ENCODE measurements around the gene IL34.

IL34 gene

DNA sequence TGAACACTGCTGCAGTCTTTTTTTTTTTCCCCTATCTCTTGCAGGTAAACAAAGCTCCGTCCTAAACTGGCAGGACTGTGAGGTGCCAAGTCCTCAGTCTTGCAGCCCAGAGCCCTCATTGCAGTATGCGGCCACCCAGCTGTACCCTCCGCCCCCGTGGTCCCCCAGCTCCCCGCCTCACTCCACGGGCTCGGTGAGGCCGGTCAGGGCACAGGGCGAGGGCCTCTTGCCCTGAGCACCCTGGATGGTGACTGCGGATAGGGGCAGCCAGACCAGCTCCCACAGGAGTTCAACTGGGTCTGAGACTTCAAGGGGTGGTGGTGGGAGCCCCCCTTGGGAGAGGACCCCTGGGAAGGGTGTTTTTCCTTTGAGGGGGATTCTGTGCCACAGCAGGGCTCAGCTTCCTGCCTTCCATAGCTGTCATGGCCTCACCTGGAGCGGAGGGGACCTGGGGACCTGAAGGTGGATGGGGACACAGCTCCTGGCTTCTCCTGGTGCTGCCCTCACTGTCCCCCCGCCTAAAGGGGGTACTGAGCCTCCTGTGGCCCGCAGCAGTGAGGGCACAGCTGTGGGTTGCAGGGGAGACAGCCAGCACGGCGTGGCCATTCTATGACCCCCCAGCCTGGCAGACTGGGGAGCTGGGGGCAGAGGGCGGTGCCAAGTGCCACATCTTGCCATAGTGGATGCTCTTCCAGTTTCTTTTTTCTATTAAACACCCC, 13.8 kb downstream of the IL34 start:
- TF ChIP-seq, protein P1, sequence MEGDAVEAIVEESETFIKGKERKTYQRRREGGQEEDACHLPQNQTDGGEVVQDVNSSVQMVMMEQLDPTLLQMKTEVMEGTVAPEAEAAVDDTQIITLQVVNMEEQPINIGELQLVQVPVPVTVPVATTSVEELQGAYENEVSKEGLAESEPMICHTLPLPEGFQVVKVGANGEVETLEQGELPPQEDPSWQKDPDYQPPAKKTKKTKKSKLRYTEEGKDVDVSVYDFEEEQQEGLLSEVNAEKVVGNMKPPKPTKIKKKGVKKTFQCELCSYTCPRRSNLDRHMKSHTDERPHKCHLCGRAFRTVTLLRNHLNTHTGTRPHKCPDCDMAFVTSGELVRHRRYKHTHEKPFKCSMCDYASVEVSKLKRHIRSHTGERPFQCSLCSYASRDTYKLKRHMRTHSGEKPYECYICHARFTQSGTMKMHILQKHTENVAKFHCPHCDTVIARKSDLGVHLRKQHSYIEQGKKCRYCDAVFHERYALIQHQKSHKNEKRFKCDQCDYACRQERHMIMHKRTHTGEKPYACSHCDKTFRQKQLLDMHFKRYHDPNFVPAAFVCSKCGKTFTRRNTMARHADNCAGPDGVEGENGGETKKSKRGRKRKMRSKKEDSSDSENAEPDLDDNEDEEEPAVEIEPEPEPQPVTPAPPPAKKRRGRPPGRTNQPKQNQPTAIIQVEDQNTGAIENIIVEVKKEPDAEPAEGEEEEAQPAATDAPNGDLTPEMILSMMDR (conservative IDR thresholded peaks at IDR 0.05; ENCODE audit: low read depth, low read length), result no peak
- no peak overlapping the region for H3K4me3 ChIP-seq (ENCODE audit: low read depth, low read length)
- DNase-seq (ENCODE audit: low read depth), result no peak

DNA sequence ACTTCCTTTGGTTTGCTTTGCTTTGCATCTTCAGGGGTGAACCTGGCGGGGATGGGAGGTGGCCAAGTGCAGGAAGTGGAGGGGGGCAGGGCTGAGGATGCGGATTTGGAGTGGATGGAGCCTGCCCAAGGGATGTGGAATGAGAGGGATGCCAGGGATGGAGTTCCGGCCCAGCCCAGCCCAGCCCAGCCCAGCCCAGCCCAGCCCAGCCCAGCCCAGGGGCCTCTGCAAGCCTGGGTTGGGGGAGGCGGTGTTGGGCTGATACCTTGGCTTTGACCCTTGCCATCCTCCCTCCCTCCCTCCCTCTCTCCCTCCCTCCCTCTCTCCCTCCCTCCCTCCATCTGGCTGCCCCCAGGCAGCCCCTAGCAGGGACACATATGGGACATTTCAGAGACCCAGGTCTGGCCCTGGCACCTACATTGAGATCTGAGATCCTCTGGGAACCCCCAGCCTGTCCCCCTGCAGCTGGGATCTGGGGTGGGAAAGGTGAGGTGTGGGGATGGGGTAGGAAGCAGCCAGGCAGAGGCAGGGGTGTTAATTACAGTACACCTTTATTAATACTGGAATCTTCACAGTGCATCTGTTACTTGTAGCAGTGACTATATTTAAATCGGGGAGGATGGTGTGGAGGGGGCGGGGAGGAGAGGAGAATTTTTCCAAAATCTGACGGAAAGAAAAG, 14.5 kb downstream of the IL34 start:
- no peak overlapping the region for H3K4me3 ChIP-seq (ENCODE audit: low read depth, low read length)
- no peak for DNase-seq (ENCODE audit: low read depth)
- TF ChIP-seq, protein P1 (conservative IDR thresholded peaks at IDR 0.05; ENCODE audit: low read depth, low read length), result no peak

DNA sequence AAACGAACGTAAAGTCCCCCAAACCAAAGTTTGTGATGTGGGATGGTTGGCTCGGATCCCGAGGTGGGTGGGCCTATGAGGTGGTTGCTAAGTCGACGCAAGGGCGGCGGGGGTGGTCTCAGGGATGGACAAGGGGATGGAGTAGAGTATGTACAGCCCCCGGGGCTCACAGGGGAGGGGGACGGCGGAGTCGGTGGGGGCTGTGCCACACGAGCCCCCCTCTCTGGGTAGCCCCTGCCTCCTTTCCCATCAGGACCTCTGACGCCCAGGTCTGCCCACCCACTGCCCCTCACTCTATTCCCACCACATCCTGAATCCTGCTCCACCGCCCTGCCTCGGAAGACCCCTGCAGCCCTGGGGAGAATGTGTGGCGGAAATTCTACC, 15.2 kb downstream of the IL34 start:
- no peak for DNase-seq (ENCODE audit: low read depth)
- H3K4me3 ChIP-seq (ENCODE audit: low read depth, low read length), result no peak overlapping the region
- TF ChIP-seq, protein P1 (conservative IDR thresholded peaks at IDR 0.05; ENCODE audit: low read depth, low read length), result no peak

DNA sequence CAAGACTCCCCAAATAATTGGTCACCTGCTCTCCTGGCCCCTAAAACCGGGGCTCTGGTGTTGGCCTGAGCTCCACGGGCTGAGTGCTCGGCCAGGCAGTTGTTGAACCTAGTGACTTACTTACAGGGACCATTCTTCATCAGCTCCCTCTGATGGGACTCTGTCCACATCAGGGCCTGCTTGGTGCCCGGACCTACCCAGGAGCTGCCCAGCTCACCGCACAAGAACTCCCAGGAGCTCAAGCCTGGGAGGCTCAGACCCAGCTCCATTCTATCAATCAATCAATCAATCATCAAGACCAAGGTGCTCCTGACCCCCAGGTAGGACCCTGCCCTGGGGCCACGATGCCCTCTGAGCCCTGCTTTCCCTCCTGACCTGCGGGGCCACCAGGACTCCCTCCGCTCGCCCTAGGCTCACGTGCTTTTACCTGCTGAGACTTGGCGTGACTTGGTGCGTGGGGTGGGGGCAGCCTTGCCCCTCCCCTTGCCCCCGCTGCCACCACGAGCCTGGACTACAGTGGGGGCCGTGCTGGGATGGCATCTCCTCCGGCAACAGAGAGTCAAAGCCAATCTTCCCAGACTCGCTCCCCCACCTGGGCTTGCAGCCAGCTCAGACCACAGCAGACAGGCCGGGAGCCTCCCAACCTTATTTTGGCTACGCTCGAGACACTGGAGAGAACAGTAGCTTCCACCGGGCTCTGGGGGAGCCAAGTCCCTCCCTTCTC, 15.7 kb downstream of the IL34 start:
- no peak overlapping the region for H3K4me3 ChIP-seq (ENCODE audit: low read depth, low read length)
- TF ChIP-seq, protein P1 (conservative IDR thresholded peaks at IDR 0.05; ENCODE audit: low read depth, low read length), result no peak
- peak; percentile 48 for DNase-seq (ENCODE audit: low read depth)

DNA sequence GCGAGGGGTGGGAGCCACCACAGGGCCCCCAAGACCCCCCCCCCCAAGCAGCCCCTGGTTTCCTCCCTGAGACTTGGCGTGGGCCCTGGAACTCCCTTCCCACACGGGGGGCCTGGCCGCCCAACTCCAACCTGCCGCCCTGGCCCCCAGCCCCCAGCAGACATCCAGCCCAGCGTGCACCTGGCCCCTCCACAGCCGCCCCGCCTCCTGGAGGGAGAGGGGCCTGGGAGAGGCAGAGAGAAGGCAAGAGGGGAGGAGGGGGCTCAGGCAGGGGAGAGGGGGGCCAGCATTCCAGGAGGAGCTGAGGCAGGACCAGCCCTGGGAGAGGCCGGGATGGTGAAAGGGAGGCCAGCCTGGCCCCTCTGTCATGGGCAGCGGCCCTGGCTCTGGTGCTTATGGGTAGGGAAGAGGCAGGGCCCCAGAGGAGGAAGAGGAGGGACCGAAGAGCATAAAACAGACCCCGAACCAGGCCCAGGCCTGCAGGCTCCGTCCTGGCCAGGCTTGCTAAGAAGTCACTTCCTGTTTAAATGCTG, 16.7 kb downstream of the IL34 start:
- no peak for DNase-seq (ENCODE audit: low read depth)
- TF ChIP-seq, protein P1 (conservative IDR thresholded peaks at IDR 0.05; ENCODE audit: low read depth, low read length), result no peak
- H3K4me3 ChIP-seq (ENCODE audit: low read depth, low read length), result no peak overlapping the region

DNA sequence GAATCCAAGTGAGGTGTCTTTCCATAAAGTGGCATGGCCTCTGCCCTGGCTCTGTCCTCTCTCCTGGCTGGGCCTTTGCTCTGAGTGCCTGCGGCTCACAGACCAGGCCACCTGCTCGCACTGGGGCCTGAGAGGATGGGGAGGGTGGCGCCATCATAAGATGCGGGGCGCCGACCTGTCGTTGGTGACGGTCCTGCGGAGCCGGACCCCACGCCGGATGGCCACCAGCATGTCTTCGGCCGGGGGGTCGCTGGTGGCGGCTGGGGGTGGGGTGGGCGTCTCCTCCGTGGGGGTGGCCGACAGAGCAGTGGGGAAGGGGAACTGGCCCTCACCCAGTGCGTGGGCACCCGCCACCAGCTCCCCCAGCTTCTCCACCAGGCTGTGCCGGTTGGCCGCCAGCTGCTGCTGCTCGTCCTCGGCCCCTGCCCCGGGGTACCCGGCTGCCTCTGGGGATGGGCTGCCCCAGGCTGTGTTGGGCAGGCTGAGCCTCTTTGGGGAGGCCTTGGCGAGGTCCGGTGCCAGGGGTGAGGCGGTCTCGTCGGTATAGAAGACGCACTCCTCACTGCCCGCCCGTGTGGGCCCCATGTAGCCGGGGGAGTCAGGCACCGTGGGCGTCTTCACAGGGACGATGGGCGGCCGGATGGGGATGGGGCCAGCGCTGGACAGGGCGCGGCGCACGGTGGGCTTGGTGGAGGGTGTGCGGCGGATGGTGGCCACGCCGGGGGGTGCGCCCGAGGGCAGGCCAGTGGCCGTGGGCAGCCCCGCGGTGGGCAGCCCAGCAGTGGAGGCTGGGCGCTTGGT, 17.4 kb downstream of the IL34 start:
- TF ChIP-seq, protein P1 (conservative IDR thresholded peaks at IDR 0.05; ENCODE audit: low read depth, low read length), result no peak
- no peak for DNase-seq (ENCODE audit: low read depth)
- no peak overlapping the region for H3K4me3 ChIP-seq (ENCODE audit: low read depth, low read length)
